Ishikawa (cell line): Measurements from ENCODE around the gene SRF.

Source experiments
- CEBPB ChIP-seq: IDR thresholded peaks from 2 replicates; pipeline ENCODE4 v1.6.1; 2012
- CREB1 ChIP-seq: IDR thresholded peaks from 2 replicates; pipeline ENCODE4 v1.6.1; 2012; ENCODE audit warnings: low read depth
- EGR1 ChIP-seq: IDR thresholded peaks from 2 replicates; pipeline ENCODE4 v1.6.1; 2012
- EP300 ChIP-seq: IDR thresholded peaks from 2 replicates; pipeline ENCODE4 v1.6.1; 2012; ENCODE audit warnings: borderline replicate concordance
- FOXM1 ChIP-seq: IDR thresholded peaks from 2 replicates; pipeline ENCODE4 v1.6.1; 2012; ENCODE audit warnings: low read depth, borderline replicate concordance
- MAX ChIP-seq: IDR thresholded peaks from 2 replicates; pipeline ENCODE4 v1.6.1; 2012
- NFIC ChIP-seq: IDR thresholded peaks from 2 replicates; pipeline ENCODE4 v1.6.1; 2012
- RAD21 ChIP-seq: IDR thresholded peaks from 2 replicates; pipeline ENCODE4 v1.6.1; 2012; ENCODE audit warnings: low read depth
- TAF1 ChIP-seq: IDR thresholded peaks from 2 replicates; pipeline ENCODE4 v1.6.1; 2012; ENCODE audit warnings: low read depth, mild to moderate bottlenecking
- TCF12 ChIP-seq: IDR thresholded peaks from 2 replicates; pipeline ENCODE4 v1.6.1; 2012; ENCODE audit warnings: low read depth
- TEAD4 ChIP-seq: IDR thresholded peaks from 2 replicates; pipeline ENCODE4 v1.6.1; 2012
- USF1 ChIP-seq: IDR thresholded peaks from 2 replicates; pipeline ENCODE4 v1.6.1; 2012
- YY1 ChIP-seq: IDR thresholded peaks from 2 replicates; pipeline ENCODE4 v1.6.1; 2012; ENCODE audit warnings: low read depth
- ZBTB7A ChIP-seq: IDR thresholded peaks from 2 replicates; pipeline ENCODE4 v1.6.1; 2012; ENCODE audit warnings: low read depth
- TF ChIP-seq, protein P1 (sequence below): IDR thresholded peaks from 2 replicates; pipeline ENCODE4 v1.6.1; 2012; ENCODE audit warnings: low read depth, mild to moderate bottlenecking

Gene SRF

GRCh38 chr6:43183441-43183840 lies 12.4 kb downstream of the SRF start:
- TF ChIP-seq NFIC (no peak), TAF1 (no peak), ZBTB7A (no peak), EGR1 (no peak), FOXM1 (no peak), TEAD4 (no peak), TCF12 (no peak), RAD21 (no peak), YY1 (no peak), CREB1 (no peak)
- TF ChIP-seq, protein P1, sequence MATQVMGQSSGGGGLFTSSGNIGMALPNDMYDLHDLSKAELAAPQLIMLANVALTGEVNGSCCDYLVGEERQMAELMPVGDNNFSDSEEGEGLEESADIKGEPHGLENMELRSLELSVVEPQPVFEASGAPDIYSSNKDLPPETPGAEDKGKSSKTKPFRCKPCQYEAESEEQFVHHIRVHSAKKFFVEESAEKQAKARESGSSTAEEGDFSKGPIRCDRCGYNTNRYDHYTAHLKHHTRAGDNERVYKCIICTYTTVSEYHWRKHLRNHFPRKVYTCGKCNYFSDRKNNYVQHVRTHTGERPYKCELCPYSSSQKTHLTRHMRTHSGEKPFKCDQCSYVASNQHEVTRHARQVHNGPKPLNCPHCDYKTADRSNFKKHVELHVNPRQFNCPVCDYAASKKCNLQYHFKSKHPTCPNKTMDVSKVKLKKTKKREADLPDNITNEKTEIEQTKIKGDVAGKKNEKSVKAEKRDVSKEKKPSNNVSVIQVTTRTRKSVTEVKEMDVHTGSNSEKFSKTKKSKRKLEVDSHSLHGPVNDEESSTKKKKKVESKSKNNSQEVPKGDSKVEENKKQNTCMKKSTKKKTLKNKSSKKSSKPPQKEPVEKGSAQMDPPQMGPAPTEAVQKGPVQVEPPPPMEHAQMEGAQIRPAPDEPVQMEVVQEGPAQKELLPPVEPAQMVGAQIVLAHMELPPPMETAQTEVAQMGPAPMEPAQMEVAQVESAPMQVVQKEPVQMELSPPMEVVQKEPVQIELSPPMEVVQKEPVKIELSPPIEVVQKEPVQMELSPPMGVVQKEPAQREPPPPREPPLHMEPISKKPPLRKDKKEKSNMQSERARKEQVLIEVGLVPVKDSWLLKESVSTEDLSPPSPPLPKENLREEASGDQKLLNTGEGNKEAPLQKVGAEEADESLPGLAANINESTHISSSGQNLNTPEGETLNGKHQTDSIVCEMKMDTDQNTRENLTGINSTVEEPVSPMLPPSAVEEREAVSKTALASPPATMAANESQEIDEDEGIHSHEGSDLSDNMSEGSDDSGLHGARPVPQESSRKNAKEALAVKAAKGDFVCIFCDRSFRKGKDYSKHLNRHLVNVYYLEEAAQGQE, result no peak

GRCh38 chr6:43184268-43184985 lies 13.4 kb downstream of the SRF start:
- TF ChIP-seq RAD21 (no peak), MAX (no peak), NFIC (no peak), USF1 (no peak), FOXM1 (no peak), YY1 (no peak), TCF12 (no peak), EGR1 (no peak), ZBTB7A (no peak)
- TF ChIP-seq, protein P1, result no peak

- TF ChIP-seq USF1 (no peak), CREB1 (no peak), TCF12 (no peak), EP300 (no peak), TAF1 (no peak), MAX (no peak), CEBPB (no peak), NFIC (no peak), FOXM1 (no peak), TEAD4 (no peak), EGR1 (no peak), YY1 (no peak), RAD21 (no peak), ZBTB7A (no peak)
- TF ChIP-seq, protein P1, result no peak
Measured at GRCh38 chr6:43185391-43185985, 14.4 kb downstream of the SRF start.

- no peak for TF ChIP-seq YY1
- TF ChIP-seq EP300, result no peak
- TF ChIP-seq RAD21, result no peak
- no peak for TF ChIP-seq NFIC
- TF ChIP-seq EGR1, result no peak
- no peak for TF ChIP-seq ZBTB7A
- no peak for TF ChIP-seq TEAD4
- TF ChIP-seq FOXM1, result no peak
- TF ChIP-seq USF1, result no peak
- no peak for TF ChIP-seq CREB1
Measured at GRCh38 chr6:43186019-43186418, 14.9 kb downstream of the SRF start.
